ENCODE data around the gene GDPD2.

The GDPD2 gene

DNA sequence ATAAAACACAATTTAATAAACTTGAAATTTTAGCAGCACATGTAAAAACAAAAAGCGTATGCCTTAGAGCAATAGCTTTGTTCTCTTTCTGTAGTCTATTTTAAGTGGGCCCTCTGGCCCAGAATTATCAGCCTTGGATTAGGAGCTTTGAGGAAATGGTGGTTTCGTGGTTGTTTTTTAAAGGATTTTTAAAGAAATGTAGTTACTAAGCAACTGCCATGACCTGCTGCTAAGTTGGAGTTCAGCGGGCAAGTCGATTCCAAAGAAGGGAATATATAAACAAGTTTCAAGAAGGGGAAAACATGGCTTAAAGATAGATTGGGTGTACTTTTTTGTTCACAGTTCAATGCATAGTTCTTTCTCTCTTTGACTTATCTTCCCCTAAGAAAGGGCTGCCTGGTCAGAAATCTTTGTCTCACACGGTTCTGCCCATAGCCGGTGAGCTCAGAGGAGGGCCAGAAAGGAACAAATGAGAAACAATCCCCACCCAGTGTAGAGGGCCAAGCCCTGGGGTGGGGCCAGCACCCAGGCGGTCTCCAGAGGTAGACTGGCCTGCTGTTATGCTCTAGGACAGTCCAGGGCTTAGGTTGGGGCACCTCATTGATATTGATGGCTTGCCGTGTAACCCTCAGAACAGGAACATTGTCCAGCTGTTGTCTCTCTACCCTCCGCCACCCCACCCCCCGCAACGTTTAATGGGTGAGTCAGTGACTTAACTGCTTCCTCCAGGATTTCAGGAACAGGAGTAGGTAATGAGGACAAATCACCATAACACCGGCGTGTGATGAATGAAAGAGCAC is 54.0 kb downstream of the GDPD2 start:
- DNase-seq: peak; percentile 73

DNA sequence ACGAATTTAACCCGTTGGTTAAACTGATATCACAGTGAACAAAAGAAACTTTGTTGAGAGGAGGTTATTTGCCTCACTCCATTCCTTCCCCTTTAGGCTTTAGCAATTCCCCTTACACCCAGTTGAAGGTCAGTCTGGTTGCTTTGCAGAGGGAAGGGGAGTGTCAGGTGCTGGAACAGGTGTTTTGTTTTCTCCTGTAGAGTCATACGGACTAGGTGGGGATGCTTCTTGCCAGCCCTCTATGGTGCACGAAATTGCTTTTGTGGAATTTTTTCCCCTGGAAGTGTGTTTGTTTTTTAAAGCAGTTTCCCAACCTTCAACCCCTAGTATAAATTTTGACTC is 54.6 kb downstream of the GDPD2 start:
- no peak for DNase-seq

DNA sequence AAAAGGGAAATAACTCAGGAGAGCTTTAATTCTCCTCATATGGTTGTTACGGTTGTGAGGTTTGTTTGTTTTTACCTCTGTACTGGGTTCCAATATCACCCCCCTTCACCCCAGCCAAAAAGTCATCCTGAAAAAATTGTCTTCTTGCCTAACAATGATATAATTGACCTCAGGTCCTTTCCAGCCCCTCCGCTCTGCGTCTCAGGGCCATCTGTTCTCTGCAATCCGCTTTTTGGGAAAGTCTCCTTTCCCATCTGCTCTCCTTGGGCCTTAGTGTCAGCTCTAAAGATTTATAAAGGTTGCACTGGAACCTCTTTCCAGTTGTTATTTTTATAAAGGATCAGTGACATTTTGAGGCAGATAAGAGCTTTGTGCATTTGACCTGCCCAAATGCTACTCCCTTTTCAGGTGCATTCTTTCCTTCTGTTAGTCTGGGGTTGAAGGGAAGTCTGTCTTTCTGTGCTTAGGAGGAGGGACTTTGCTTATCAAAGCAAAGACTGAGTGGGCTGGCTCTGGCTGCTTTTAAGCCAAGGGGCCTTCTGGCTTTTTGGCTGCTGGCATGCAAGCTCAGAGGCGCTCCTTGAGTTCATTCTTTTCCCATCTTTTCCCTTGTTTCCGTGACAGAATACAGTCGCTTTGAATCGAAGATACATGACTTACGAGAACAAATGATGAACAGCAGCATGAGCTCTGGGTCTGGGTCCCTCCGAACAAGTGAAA is 55.6 kb downstream of the GDPD2 start:
- DNase-seq: peak; percentile 37

DNA sequence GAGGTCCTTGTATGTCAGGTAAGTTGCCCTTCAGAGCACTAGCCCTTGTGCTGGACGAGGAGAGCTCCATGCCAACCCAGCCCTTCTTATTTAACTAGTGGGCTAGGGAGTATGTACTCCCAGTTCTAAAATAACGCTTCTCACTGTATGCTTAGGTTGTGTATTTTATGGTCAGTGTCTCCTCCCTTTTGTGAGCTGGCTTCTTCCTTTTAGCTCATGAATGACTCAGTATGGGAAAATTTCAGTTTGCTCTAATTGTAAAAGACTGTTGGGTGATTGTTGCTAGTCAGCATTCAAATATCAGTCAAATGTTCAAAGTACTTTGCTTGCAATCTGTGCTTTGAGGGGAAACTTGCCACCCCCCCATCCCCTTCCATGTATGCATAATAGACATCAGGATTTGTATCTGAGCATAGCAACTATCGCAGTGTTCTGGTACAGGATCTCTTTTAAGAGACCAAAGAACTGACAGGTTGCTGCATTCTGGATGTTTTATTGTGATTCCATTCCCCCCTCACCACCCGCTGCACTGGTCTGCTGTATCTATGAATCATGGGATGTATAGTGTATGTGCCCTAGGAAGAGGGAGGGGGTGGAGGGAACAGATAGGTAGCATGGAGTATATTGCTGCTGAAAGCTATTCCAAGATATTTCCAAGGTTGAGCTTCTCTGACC is 56.3 kb downstream of the GDPD2 start:
- DNase-seq: peak; percentile 81

DNA sequence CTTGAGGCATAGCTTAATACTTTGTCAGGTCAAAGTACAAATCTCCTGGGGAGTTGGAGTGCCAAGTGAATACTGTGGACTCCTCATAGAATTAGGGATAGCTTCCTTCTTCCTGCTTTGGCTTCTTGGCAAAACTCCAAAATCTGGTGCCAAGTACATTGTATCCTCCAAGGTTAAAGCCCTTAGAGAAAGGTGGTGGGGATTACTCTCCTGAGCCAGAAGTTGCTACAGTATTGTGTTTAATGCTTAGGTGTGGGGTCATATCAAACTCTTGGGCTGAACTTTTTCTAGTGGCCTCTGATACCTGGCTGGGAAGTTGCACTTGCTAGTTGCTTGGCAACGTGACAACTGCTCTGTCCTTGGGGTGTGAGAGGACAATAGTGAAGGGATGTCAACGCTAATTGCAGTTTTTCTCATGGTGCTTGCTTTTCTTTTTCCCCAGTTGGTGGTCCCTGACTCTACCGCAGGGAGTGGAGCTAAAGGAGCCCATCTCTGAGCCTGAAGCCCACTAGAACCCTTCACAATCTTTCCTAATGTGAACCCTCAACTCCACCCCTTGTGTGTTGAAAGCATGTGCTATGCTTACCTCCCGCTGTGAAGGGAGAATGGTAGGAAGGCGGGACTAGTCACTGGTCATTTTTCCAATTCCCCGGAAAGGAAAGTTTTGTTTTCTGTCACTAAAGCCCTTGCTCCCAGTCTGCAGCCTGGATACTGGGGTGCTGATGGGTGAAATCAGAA is 57.0 kb downstream of the GDPD2 start:
- peak; percentile 36 for DNase-seq

DNA sequence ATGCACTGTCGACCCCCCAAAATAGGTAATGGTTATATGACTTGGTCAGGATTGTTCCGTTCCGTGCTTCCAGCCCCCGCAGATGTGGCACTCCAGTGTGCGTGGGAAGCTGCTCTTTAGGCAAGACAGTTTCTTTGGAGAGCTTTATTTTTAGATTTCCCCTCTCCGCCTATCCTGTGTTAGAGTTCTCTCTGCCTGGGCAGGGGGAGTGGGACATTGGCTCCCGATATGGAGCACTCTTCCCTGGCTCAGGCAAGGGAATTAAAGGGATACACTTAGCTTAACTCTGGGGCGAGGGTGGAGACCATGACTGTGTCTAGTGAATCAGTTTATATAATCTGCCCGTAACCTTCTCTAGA is 57.5 kb downstream of the GDPD2 start:
- DNase-seq: no peak

DNA sequence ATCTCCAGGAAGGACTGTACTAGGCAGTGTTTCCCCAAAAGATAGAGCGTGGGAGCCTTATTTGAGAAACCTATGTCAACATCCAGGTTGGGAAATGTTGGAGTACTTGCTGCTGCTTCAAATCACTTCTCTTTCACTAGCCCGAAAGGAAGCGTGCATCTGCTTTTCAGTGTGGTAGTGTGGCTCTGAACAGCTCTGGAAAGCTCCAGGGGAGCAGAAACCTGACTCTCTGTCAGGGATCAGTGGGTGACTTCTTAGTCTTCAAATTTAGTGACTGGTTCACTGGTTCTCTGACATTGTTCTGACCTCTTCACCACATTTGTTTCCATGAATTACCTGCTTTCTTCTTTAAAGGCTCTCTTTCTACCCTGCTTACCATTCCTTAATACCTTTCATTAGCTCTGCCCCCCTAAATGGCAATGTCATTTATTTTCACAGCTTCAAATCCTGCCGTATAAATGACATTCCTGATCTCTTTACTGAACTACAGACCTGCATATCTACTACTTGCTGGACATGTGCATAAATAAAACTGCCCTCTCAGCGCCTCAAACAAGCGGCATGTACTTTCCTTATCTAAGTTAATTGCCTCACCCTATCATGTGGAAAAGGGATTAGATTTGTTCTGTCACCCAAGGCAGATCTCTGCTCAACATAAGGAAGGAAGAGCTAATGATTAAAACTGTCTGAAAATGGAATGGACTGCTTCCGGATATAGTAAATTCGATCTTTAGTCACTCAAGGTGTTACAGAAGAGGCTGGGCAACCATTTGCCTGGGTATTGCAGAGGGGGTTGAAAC is 58.6 kb downstream of the GDPD2 start:
- DNase-seq: no peak

DNA sequence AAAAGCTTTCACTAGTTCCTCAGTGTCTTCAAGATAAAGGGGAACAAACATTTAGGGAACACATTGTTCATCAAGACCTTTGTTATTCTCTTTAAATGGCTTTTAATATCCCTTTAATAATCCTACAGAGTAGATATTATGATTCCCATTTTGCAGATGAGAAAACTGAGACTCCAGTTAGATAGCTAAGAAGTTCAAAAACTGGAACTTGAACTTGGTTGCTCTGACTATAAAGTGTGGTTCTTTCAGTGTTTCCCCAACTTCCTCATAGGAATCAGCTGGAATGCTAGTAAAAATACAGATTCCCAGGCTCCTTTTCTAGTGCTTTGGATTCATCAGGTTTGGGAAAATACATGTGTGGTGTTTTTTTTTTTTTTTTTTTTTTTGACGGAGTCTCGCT is 59.2 kb downstream of the GDPD2 start:
- no peak for DNase-seq
